IMR-90 (cell line): ENCODE results near the gene CEP104. TPM values are rescaled to one million over a fixed set of nuclear protein-coding genes. Genes with fewer than 3 reads are reported as not detected.

ENCODE experiments used
- ATAC-seq: fragments of 200-7000 bp; cut with Tn5 transposase; 2 replicates; pipeline ENCODE4 v1.9.1; 2020; ENCODE audit warnings: low read depth, mild to moderate bottlenecking, moderate library complexity
- BruUV-seq: library from RNA; stranded (reverse); fragments of 400-500 nt; replicated peaks from 2 replicates; lab custom pipeline; 2021; lab: Mats Ljungman, UMichigan
- CTCF ChIA-PET: fragments of 300-600 bp; formaldehyde crosslinking; extraction: SDS; loops from one replicate; lab custom pipeline; 2021; ENCODE audit warnings: antibody characterized with exemption; lab: Yijun Ruan, JAX
- POLR2A ChIA-PET: fragments of 300-600 bp; sonication (Branson Sonifier 250); formaldehyde crosslinking; loops from one replicate; lab custom pipeline; 2022; ENCODE audit warnings: antibody characterized with exemption; ENCODE audit not compliant: unreplicated experiment; lab: Charles Lee
- DNase-seq: peaks from one replicate; pipeline ENCODE4 v3.0.0; 2013
- H2AFZ ChIP-seq: replicated peaks from 2 replicates; pipeline ENCODE3; 2013; ENCODE audit warnings: low read length, mild to moderate bottlenecking; ENCODE audit not compliant: poor library complexity
- H2AK5ac ChIP-seq: 2 replicates; pipeline ENCODE4 v1.6.1; 2013; ENCODE audit warnings: low read depth, low read length, inconsistent platforms
- H2AK9ac ChIP-seq: replicated peaks from 2 replicates; pipeline ENCODE3; 2013; ENCODE audit warnings: mild to moderate bottlenecking, low read depth, low read length, moderate library complexity; ENCODE audit not compliant: poor library complexity
- H2BK120ac ChIP-seq: 2 replicates; pipeline ENCODE4 v1.6.1; 2013; ENCODE audit warnings: low read depth, low read length, inconsistent platforms
- H2BK15ac ChIP-seq: 3 replicates; pipeline ENCODE4 v1.6.1; 2013; ENCODE audit warnings: low read depth, low read length, inconsistent platforms
- H2BK20ac ChIP-seq: 2 replicates; pipeline ENCODE4 v1.6.1; 2013; ENCODE audit warnings: low read depth, mild to moderate bottlenecking, inconsistent platforms, low read length, moderate library complexity
- H2BK5ac ChIP-seq: 2 replicates; pipeline ENCODE4 v1.6.1; 2013; ENCODE audit warnings: mild to moderate bottlenecking, low read depth, low read length, inconsistent platforms; ENCODE audit not compliant: poor library complexity, severe bottlenecking
- H3K14ac ChIP-seq: replicated peaks from 2 replicates; pipeline ENCODE4 v1.6.1; 2013; ENCODE audit warnings: low read depth, low read length, inconsistent platforms
- H3K18ac ChIP-seq: 2 replicates; pipeline ENCODE4 v1.6.1; 2013; ENCODE audit warnings: low read depth, low read length, control low read depth
- H3K23ac ChIP-seq: 2 replicates; pipeline ENCODE4 v1.6.1; 2013; ENCODE audit warnings: low read depth, low read length, inconsistent platforms
- H3K27ac ChIP-seq: 2 replicates; pipeline ENCODE4 v1.5.1; 2013; ENCODE audit warnings: mild to moderate bottlenecking, control low read depth, low read length; ENCODE audit not compliant: insufficient read depth
- H3K27me3 ChIP-seq: 2 replicates; pipeline ENCODE4 v1.6.1; 2013; ENCODE audit warnings: low read length; ENCODE audit not compliant: control insufficient read depth, insufficient read depth
- H3K36me3 ChIP-seq: 2 replicates; pipeline ENCODE4 v1.6.1; 2013; ENCODE audit warnings: low read length, mixed read lengths; ENCODE audit not compliant: control insufficient read depth, insufficient read depth
- H3K4ac ChIP-seq: 2 replicates; pipeline ENCODE4 v1.6.1; 2013; ENCODE audit warnings: low read depth, low read length, inconsistent platforms
- H3K4me1 ChIP-seq: 2 replicates; pipeline ENCODE4 v1.6.1; 2013; ENCODE audit warnings: low read length, mixed read lengths; ENCODE audit not compliant: control insufficient read depth, insufficient read depth
- H3K4me2 ChIP-seq: 2 replicates; pipeline ENCODE4 v1.6.1; 2013; ENCODE audit warnings: low read depth, mild to moderate bottlenecking, control low read depth, low read length, moderate library complexity
- H3K4me3 ChIP-seq: 2 replicates; pipeline ENCODE4 v1.5.1; 2013; ENCODE audit warnings: low read depth, mild to moderate bottlenecking, control low read depth, low read length, moderate library complexity; ENCODE audit not compliant: insufficient read depth
- H3K56ac ChIP-seq: 2 replicates; pipeline ENCODE4 v1.6.1; 2013; ENCODE audit warnings: low read length, inconsistent platforms; ENCODE audit not compliant: insufficient read depth; ENCODE audit errors: extremely low read depth
- H3K79me1 ChIP-seq, 2 experiments: 2 replicates each; pipeline ENCODE4 v1.6.1; 2013; ENCODE audit warnings: low read length in 2 of 2, inconsistent platforms in 1 of 2, low read depth in 1 of 2
- H3K9ac ChIP-seq: 2 replicates; pipeline ENCODE4 v1.6.1; 2013; ENCODE audit warnings: low read depth, low read length, control low read depth
- H3K9me1 ChIP-seq: 2 replicates; pipeline ENCODE4 v1.6.1; 2013; ENCODE audit warnings: low read length, inconsistent platforms; ENCODE audit not compliant: insufficient read depth
- H3K9me3 ChIP-seq: 2 replicates; pipeline ENCODE4 v1.6.1; 2013; ENCODE audit warnings: low read length; ENCODE audit not compliant: control insufficient read depth, insufficient read depth
- H4K20me1 ChIP-seq: 2 replicates; pipeline ENCODE4 v1.6.1; 2013; ENCODE audit warnings: low read length, inconsistent platforms; ENCODE audit not compliant: insufficient read depth
- H4K5ac ChIP-seq: 2 replicates; pipeline ENCODE4 v1.6.1; 2013; ENCODE audit warnings: mild to moderate bottlenecking, low read depth, low read length, control low read depth
- H4K8ac ChIP-seq, 2 experiments: 2 replicates each; pipeline ENCODE4 v1.6.1; 2013; ENCODE audit warnings: low read depth in 2 of 2, low read length in 2 of 2, control low read depth in 1 of 2, inconsistent platforms in 1 of 2
- H4K91ac ChIP-seq: 2 replicates; pipeline ENCODE4 v1.6.1; 2013; ENCODE audit warnings: low read depth, low read length, inconsistent platforms; ENCODE audit not compliant: insufficient read depth
- BHLHE40 ChIP-seq: fragments of 150-350 bp; IDR thresholded peaks from 2 replicates; pipeline ENCODE4 v1.6.1; 2016; ENCODE audit warnings: mild to moderate bottlenecking, low read depth, low read length
- CEBPB ChIP-seq: IDR thresholded peaks from 2 replicates; pipeline ENCODE4 v1.6.1; 2012; ENCODE audit warnings: low read depth, low read length, improper control_type of control experiment
- CHD1 ChIP-seq: IDR thresholded peaks from 2 replicates; pipeline ENCODE4 v1.6.1; 2012; ENCODE audit warnings: low read depth, low read length, improper control_type of control experiment
- CTCF ChIP-seq: conservative IDR thresholded peaks from 2 replicates; pipeline ENCODE4 v1.5.1; 2012; ENCODE audit warnings: mild to moderate bottlenecking, low read depth, low read length, improper control_type of control experiment
- ELK1 ChIP-seq: fragments of 150-350 bp; IDR thresholded peaks from 2 replicates; pipeline ENCODE4 v1.6.1; 2016; ENCODE audit warnings: low read depth, mild to moderate bottlenecking, low read length, moderate library complexity, borderline replicate concordance
- FOS ChIP-seq: fragments of 150-350 bp; IDR thresholded peaks from 2 replicates; pipeline ENCODE4 v1.6.1; 2016; ENCODE audit warnings: low read depth, low read length
- MAFK ChIP-seq: IDR thresholded peaks from 2 replicates; pipeline ENCODE4 v1.6.1; 2012; ENCODE audit warnings: low read depth, low read length, improper control_type of control experiment
- MAZ ChIP-seq: IDR thresholded peaks from 2 replicates; pipeline ENCODE4 v1.6.1; 2012; ENCODE audit warnings: low read depth, mild to moderate bottlenecking, low read length, improper control_type of control experiment, moderate library complexity, borderline replicate concordance
- MXI1 ChIP-seq: IDR thresholded peaks from 2 replicates; pipeline ENCODE4 v1.6.1; 2012; ENCODE audit warnings: low read depth, mild to moderate bottlenecking, low read length, moderate library complexity, borderline replicate concordance
- NFE2L2 ChIP-seq: fragments of 150-350 bp; IDR thresholded peaks from 2 replicates; pipeline ENCODE4 v1.6.1; 2016; ENCODE audit warnings: low read depth, mild to moderate bottlenecking, low read length
- POLR2A ChIP-seq: IDR thresholded peaks from 2 replicates; pipeline ENCODE4 v1.6.1; 2012; ENCODE audit warnings: mild to moderate bottlenecking, low read depth, low read length
- RAD21 ChIP-seq: IDR thresholded peaks from 2 replicates; pipeline ENCODE4 v1.6.1; 2012; ENCODE audit warnings: low read length, improper control_type of control experiment
- RCOR1 ChIP-seq: IDR thresholded peaks from 2 replicates; pipeline ENCODE4 v1.6.1; 2012; ENCODE audit warnings: mild to moderate bottlenecking, low read length, improper control_type of control experiment; ENCODE audit not compliant: insufficient replicate concordance
- RFX5 ChIP-seq: IDR thresholded peaks from 2 replicates; pipeline ENCODE4 v1.8.0; 2012; ENCODE audit warnings: low read depth, mild to moderate bottlenecking, low read length, moderate library complexity
- SMC3 ChIP-seq: fragments of 150-350 bp; IDR thresholded peaks from 2 replicates; pipeline ENCODE4 v1.6.1; 2016; ENCODE audit warnings: low read depth, mild to moderate bottlenecking, antibody characterized with exemption, low read length, moderate library complexity
- USF2 ChIP-seq: fragments of 150-350 bp; IDR thresholded peaks from 2 replicates; pipeline ENCODE4 v1.6.1; 2017; ENCODE audit warnings: mild to moderate bottlenecking, antibody characterized with exemption, low read length, low read depth
- WGBS, 2 experiments: methylation state at CpG; one replicate each; pipeline versions ENCODE4 v1.1.5 to v1.1.7; 2013; ENCODE audit warnings: missing lambda C conversion rate in 2 of 2; ENCODE audit not compliant: insufficient read length in 1 of 2; ENCODE audit errors: extremely low coverage in 2 of 2; 5-methylcytosine and 5-hydroxymethylcytosine counted together
- dilution Hi-C: fragments of 300-500 bp; cut with HindIII; formaldehyde crosslinking; loops from one replicate; pipeline ENCODE4 v1.14.3; 2018; ENCODE audit warnings: low sequenced_read_pairs; ENCODE audit not compliant: unreplicated experiment
- in situ Hi-C: fragments of 300-500 bp; cut with MboI; formaldehyde crosslinking; loops from 3 replicates; pipeline ENCODE4 v1.14.3; 2019; ENCODE audit warnings: low sequenced_read_pairs, inconsistent platforms, mixed read lengths
- intact Hi-C: fragments of 100-400 bp; cut with micrococcal nuclease; formaldehyde crosslinking; loops from 2 replicates; pipeline ENCODE4 v1.10.0; 2022
- polyA plus RNA-seq, 3 experiments: library from polyadenylated mRNA; depleted of rRNA; stranded (reverse); fragments of >200 nt; gene quantifications; 2 replicates each; pipeline ENCODE4 v1.2.3, GENCODE V29; 2012; ENCODE audit warnings: low replicate concordance in 1 of 3
- total RNA-seq: library from RNA; depleted of rRNA; stranded (reverse); fragments of >200 nt; gene quantifications from 2 replicates; pipeline ENCODE4 v1.2.3, GENCODE V29; 2012

The CEP104 gene
- total and polyA plus RNA-seq, 2 of the 4 experiments (the other 2 are of a cell fraction), result 14.3 to 17.5 TPM

DNA sequence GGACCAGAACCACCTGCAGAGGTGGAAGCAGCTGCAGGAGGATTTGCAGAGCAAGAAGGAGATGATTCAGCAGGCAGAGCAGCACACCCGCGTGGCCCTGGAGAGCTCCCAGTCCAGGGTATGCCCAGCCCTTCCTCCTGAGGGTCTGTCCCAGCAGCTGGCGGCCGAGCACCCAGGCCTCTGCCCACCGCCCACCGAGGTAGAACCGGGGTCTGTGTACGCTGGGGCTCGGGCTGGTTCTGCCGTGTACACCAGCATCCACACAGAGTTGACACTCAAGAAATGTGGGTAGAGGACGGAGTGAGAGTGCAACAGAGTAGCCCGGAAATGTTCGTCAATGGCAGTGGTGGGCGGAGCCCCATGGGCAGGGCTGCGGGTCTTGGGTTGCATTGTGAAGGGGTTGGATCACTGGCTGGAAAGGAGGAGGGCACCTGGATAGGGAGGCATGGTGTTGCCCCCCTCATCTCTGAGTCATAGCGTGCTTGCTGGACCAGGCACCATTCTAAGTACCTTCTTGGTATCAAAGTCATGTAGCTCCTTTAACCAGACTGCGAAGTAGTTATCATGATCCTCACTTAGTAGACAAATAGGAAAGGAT lies 89.6 kb downstream of the CEP104 start:
- no peak overlapping the region for H2BK15ac ChIP-seq
- no peaks in the 10 kb centered on the region for H3K36me3 ChIP-seq
- no peaks in the 10 kb centered on the region for H3K9me3 ChIP-seq
- dilution Hi-C loops (no loop called here), intact Hi-C loops (no loop called here), in situ Hi-C loops (no loop called here)
- H3K27me3 ChIP-seq, result peaks cover 12% of the 10 kb centered on the region
- H3K9ac ChIP-seq, result no peak overlapping the region
- no peak for DNase-seq
- H3K27ac ChIP-seq, result no peak overlapping the region
- no peaks in the 10 kb centered on the region for H3K9me1 ChIP-seq
- no peak overlapping the region for H4K5ac ChIP-seq
- WGBS, 2 experiments, result no CpG with 5 or more reads among the region's 17 CpGs
- no peak overlapping the region for H4K8ac ChIP-seq
- peaks cover 4% of the 10 kb centered on the region for H3K4me1 ChIP-seq
- H2AK5ac ChIP-seq, result no peak overlapping the region
- H2BK20ac ChIP-seq, result no peak overlapping the region
- H2AFZ ChIP-seq, result no peak overlapping the region
- no peak overlapping the region for H4K91ac ChIP-seq
- H4K20me1 ChIP-seq, result no peaks in the 10 kb centered on the region
- no peak for TF ChIP-seq RCOR1
- TF ChIP-seq SMC3, result no peak
- TF ChIP-seq CHD1, result no peak
- no peak for TF ChIP-seq MXI1
- TF ChIP-seq RAD21, result no peak
- no peak for TF ChIP-seq RFX5
- no peak for TF ChIP-seq FOS
- TF ChIP-seq NFE2L2, result no peak
- TF ChIP-seq MAFK, result no peak
- TF ChIP-seq MAZ, result no peak
- no peak for TF ChIP-seq POLR2A
- no peak for TF ChIP-seq BHLHE40
- no peak for TF ChIP-seq ELK1
- TF ChIP-seq CEBPB, result no peak
- TF ChIP-seq USF2, result no peak
- no peak for TF ChIP-seq CTCF
- no TSS peak for BruUV-seq
- H2BK120ac ChIP-seq, result no peak overlapping the region
- no peak for ATAC-seq
- no peak overlapping the region for H3K23ac ChIP-seq
- no peak overlapping the region for H3K4me2 ChIP-seq
- H3K4me3 ChIP-seq, result no peak overlapping the region
- CTCF ChIA-PET, result no interaction called here
- no peak overlapping the region for H3K56ac ChIP-seq
- H2BK5ac ChIP-seq, result no peak overlapping the region
- H3K18ac ChIP-seq, result no peak overlapping the region
- H3K4ac ChIP-seq, result no peak overlapping the region
- POLR2A ChIA-PET, result interaction anchor here (0.5 kb wide), 1 partner anchor 12 kb away, joined by 3 read pairs; no protein-coding TSS in a partner anchor
- H3K14ac ChIP-seq, result no peak overlapping the region
- H2AK9ac ChIP-seq, result peak overlapping the region; percentile 5
- no peaks in the 10 kb centered on the region for H3K79me1 ChIP-seq
